SK-N-MC (cell line): ENCODE data around the gene ACP3.

ENCODE experiments used
- EZH2 ChIP-seq: fragments of 200-600 bp; sonication (generic); IDR thresholded peaks from one replicate; pipeline ENCODE4 v1.6.1; 2017; ENCODE audit warnings: antibody characterized with exemption
- POLR2AphosphoS5 ChIP-seq: IDR thresholded peaks from 2 replicates; pipeline ENCODE4 v1.6.1; 2012; ENCODE audit warnings: mild to moderate bottlenecking, low read depth, low read length, borderline replicate concordance

DNA sequence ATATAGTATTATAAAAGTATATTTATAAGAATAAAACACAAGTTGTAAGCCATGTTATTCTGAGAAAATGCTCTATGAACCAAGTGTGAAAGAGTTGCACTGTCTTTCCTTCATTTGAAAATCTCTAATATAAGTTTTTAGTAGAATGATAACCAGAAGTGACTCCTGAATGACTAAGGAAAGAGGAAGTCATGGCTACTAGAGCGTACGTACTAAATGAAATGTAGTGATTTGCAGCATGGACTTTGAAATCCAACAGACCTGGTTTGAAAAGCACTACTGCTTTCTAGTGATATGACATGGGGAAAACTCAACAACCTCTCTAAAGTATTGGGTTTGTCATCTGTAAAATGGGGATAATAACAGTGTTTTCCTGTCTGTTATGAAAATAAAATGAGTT lies 89.8 kb downstream of the ACP3 start:
- TF ChIP-seq POLR2AphosphoS5 (no peak), EZH2 (no peak)
